GM19099 (cell line): ENCODE results near the gene AQP6.

Source experiments
- POLR2A ChIP-seq: IDR thresholded peaks from 3 replicates; pipeline ENCODE4 v1.6.1; 2011; ENCODE audit warnings: low read depth; ENCODE audit not compliant: insufficient read length; ENCODE audit errors: extremely low read depth

AQP6 gene

DNA sequence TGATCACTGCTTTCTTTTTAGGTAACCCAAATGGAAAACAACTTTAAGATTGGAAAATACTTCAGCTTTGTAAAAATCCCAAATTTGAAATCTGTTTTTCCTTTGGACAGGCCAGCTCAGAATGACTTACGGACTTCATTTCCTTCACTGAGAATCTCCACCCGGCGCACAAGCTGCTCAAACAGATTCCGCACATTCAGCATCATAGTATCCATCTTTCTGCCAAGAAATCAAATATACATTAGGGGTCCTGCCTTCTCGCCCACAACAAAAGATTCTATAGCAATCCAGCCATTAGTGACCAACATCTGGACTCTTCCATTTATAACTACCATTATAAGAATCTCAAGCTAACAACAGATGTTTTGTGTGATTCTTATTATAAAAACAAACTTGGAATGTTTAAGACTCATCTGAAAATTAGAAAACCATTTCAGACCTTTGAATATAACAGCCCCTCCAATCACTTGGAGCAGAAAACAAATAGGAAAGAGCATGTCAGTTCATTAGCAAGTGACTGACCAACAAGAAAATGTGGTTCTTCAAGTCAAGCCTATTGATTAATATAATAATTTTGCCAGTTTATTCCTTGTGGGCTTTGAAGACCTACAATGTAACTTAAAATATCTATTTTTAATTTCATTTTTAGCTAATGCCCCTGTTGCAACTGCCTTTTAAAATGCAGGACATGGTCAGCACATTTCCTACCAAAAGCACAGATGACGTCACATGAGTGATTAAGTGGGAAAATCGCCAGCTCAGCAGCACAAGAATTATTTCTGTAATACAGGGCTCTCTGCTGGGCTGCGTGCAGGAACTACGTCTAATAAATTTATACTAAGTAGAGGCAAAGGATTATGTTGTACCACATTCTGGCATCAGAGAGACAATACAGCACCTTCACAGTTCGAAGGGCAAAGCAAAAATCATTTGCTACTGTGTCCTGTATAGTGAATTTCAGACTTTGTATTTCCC is 44.0 kb downstream of the AQP6 start:
- no peak for TF ChIP-seq POLR2A

GRCh38 chr12:50017641-50018040 is 44.9 kb downstream of the AQP6 start:
- TF ChIP-seq POLR2A = no peak

- no peak for TF ChIP-seq POLR2A
Measured at GRCh38 chr12:50018154-50018553, 45.4 kb downstream of the AQP6 start.

DNA sequence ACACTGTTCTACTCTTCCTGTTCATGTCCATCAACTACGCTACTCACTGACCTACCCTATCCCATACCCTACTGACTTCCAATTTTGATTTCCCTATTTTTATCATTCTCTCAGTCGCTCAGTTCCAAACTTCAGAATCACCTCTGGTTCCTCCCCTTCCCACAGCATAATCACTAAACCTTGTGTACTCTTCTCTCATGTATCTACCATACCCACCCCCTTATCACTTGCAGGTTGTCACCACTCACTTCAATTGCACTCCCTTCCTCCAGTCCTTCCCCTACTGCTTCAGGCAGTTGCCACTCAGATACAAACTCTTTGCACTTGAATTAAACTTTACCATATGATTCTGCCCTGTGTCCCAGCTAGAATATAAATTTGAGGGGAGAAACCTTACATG is 46.2 kb downstream of the AQP6 start:
- no peak for TF ChIP-seq POLR2A

- TF ChIP-seq POLR2A = no peak
Measured at GRCh38 chr12:50019524-50019923, 46.8 kb downstream of the AQP6 start.

- no peak for TF ChIP-seq POLR2A
Measured at GRCh38 chr12:50021031-50021430, 48.3 kb downstream of the AQP6 start.

DNA sequence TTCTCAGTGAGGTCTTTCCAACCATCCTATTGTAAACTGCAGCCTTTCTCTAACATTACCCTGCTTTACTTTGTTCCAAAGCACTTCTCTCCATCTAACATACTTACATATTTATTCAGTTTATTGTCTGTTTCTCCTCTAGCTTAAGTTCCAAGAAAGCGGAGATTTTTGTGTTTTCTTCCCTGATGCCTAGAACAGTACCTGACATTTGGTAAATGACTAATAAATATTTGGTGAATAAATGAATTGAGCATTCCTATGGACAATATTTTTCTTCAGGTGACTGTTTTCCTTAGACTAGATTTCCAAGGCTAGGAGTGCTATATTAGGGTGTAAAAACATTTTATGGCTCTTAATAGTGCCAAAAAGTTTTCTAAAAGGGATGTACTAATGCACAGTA is 50.2 kb downstream of the AQP6 start:
- no peak for TF ChIP-seq POLR2A

DNA sequence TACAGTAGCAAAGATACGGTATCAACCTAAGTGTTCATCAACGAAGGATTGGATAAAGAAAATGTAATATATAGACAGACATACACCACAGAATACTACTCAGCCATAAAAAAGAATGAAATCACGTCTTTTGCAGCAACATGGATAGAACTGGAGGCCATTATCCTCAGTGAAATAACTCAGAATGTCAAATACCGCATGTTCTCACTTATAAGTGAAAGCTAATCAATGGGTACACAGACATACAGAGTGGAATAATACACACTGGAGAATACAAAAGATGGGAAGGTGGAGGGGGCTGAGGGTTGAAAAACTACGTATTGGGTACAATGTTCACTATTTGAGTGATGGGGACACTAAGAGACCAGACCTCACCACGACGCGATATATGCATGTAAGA is 51.5 kb downstream of the AQP6 start:
- TF ChIP-seq POLR2A = no peak

DNA sequence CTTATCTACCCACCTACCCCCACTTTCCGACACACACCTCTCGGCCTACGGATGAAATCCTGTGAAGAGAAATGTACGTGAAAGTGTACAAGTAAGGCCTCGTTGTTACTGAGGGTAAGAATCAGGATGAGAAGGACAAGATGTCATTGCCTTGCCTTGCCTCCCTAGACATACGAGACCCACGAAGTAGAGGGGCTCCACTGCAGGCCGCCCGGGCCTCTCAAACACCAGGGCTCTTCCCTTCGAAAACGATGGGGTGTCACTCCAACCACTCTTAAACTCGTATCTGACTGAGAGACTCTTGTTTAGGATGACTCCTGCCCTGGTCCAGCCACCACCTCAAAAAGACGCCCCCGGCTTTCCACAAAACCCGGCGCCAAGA is 52.0 kb downstream of the AQP6 start:
- TF ChIP-seq POLR2A = no peak

DNA sequence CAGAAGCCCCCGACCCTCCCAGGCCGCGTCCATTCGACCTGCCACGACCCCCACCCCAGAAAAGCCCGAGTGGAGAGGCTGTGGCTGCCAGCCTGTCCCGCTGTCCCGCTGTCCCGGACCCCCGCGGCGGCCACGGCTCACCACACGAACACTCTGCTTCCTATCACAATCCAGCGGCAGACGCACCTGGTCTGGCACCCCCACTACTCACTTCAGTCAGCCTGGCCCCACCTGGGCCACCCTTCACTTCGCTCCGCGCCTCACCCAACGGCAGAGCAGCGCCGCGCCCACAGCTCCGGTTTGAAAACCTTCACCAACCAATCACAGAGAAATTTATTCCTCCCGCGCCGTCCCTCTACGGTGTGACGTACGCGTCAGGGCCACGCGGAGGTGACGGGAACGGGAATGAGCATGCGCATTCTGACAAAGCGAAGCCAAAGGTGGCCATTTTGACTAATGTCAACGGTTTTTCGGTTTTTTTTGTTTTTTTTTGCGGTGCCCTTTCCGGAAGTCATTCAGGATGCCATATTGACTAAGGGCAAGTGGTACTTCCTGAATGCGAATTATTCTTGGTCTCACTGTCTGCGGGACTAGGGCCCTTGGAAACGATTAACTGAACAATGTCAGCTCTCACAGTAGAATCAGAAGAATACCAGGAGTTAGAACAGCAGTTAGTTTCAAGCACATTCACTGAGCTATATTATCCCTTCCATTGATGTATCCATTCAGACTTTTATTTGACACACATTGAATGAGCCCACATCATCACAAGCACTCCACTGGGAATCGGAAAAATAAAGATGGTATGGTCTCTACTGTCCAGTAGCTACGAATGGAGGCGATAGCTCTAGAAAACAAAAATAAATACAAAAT is 52.7 kb downstream of the AQP6 start, which contains the start of gene RACGAP1:
Gene RACGAP1 (minus strand): TSS at position 308 of the 873 bp plus-strand sequence. CDS start 8,779 bp downstream, outside the sequence.
- peak; percentile 76 for TF ChIP-seq POLR2A

DNA sequence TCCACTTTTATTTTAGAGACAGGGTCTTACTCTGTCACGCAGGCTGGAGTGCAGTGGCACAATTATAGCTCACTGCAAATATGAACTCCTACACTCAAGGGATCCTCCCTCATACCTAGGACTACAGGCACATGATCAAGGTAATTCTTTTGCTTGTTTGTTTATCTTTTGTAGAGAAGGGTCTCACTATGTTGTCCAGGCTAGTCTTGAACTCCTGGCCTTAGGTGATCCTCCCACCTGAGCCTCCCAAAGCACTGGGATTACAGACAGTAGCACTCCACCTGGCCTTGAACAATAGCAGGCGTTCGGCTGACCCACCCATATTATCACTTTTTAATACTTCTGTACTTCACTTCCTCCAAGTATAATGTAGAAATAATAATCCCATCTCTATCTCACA is 53.9 kb downstream of the AQP6 start:
- no peak for TF ChIP-seq POLR2A
